ENCODE measurements around the gene ARL14EPL. TPM values are rescaled to one million over a fixed set of nuclear protein-coding genes. Genes with fewer than 3 reads are reported as not detected.
"Not testable (repeated sequence)": the region's sequence is repeated elsewhere in the genome, so short reads cannot be mapped to it uniquely, and the experiment has no call there.

The ARL14EPL gene
- total RNA-seq, 2 donors from 2014 or later = not detected

DNA sequence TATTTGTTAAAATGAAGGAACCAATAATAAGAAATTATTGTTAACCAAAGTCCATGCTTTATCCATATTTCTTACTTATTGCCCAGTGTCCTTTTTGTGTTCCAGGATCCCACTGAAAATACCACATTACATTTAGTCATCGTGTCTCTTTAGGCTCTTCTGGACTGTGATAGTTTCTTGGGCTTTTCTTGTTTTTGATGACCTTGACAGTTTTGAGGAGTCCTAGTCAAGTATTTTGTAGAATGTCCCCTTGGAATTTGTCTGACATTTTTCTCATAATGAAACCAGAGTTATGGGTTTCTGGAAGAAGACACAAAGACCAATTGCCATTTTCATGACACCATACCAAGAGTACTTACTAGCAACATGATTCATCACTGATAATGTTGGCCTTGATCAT, 38.9 kb downstream of the ARL14EPL start:
- Mint-ChIP-seq H3K27ac (no peak overlapping the region), H3K4me3 (no peak overlapping the region), H3K4me1 (peaks cover 3% of the 10 kb centered on the region), H3K36me3 (ENCODE audit: low read depth) (peaks cover 2% of the 10 kb centered on the region), H3K27me3 (peaks cover 41% of the 10 kb centered on the region)
- DNase-seq (no peak), ATAC-seq (no peak)
- no peaks in the 10 kb centered on the region for H3K9me3 ChIP-seq (ENCODE audit: control insufficient read depth, low read length, poor library complexity, severe bottlenecking)

DNA sequence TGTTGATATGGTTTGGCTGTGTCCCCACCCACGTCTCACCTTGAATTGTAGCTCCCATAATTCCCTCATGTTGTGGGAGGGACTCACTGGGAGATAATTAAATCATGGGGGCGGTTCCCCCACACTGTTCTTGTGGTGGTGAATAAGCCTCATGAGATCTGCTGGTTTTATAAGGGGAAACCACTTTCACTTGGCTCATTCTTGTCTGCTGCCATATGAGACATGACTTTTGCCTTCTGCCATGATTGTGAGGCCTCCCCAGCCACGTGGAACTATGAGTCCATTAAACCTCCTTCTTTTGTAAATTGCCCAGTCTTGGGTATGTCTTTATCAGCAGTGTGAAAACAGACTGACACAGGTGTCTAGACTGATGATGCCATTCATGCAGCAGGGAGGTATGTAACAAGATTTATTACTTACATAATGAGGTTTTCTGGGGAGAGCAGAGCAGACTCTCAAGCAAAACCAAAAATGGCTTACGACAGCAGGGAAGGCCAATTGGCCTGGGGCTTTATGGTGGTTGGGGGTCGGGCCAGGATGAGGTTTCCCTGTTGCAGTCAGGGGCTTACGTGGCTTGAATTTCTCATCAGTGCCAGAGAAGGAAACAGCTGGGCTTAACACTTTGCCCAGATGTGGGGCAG, 43.0 kb downstream of the ARL14EPL start:
- peaks cover 30% of the 10 kb centered on the region for H3K27me3 Mint-ChIP-seq
- no peak for ATAC-seq

DNA sequence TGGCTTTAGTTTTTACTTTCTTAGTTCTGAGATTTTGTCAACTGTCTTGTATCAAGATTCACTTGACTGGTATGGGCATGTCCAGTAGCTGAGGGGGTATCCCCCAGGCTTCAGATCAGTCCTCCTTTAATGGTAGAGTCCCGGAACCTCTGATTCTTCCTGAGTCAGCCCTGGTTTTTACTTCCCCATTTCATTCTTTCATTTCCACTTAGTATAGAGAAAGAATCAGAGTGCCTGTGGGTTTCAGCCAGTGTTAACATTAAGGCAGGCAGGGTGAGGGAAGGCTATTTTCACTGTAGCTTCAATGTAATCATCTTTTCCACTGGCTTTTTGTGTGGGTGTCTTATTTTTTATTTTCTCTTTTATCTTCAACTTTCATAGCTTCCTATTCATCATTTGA, 44.2 kb downstream of the ARL14EPL start:
- Mint-ChIP-seq H3K27ac (no peak overlapping the region), H3K36me3 (ENCODE audit: low read depth) (no peaks in the 10 kb centered on the region), H3K4me3 (no peak overlapping the region), H3K4me1 (peaks cover 5% of the 10 kb centered on the region), H3K27me3 (peaks cover 30% of the 10 kb centered on the region)
- H3K9me3 ChIP-seq (ENCODE audit: control insufficient read depth, low read length, poor library complexity, severe bottlenecking) = no peaks in the 10 kb centered on the region
- DNase-seq (no peak), ATAC-seq (peak; percentile 72)

More for the DNA sequence above, 43.0 kb downstream of the ARL14EPL start:
- peaks cover 3% of the 10 kb centered on the region for H3K4me1 Mint-ChIP-seq
- H3K4me3 Mint-ChIP-seq = no peak overlapping the region
- H3K27ac Mint-ChIP-seq = no peak overlapping the region
- H3K36me3 Mint-ChIP-seq (ENCODE audit: low read depth) = no peaks in the 10 kb centered on the region
- no peak for DNase-seq
- H3K9me3 ChIP-seq (ENCODE audit: control insufficient read depth, low read length, poor library complexity, severe bottlenecking) = no peaks in the 10 kb centered on the region

DNA sequence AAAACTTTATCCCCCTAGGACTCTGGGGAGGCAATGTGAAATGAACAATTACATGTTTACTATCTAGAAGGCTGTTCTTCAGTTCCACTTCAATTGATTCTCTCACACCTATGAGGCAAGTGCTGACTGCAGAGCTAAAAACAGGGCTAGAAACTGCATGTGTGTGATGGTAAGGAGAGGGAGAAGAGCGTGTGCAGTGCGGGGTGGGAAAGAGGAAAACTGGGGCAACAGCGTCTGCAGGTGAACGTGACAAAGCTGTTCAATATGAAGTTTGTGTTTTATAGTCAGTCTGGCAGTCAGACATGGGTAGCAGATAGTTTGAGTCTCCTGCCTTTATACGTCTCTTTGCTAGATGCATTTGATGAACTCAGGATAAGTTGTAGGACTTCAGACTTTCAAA, 45.9 kb downstream of the ARL14EPL start:
- no peaks in the 10 kb centered on the region for H3K9me3 ChIP-seq (ENCODE audit: control insufficient read depth, low read length, poor library complexity, severe bottlenecking)
- H3K27ac Mint-ChIP-seq = no peak overlapping the region
- ATAC-seq = no peak
- no peaks in the 10 kb centered on the region for H3K36me3 Mint-ChIP-seq (ENCODE audit: low read depth)
- no peak for DNase-seq
- peaks cover 13% of the 10 kb centered on the region for H3K4me1 Mint-ChIP-seq
- H3K27me3 Mint-ChIP-seq = peaks cover 19% of the 10 kb centered on the region
- no peak overlapping the region for H3K4me3 Mint-ChIP-seq

DNA sequence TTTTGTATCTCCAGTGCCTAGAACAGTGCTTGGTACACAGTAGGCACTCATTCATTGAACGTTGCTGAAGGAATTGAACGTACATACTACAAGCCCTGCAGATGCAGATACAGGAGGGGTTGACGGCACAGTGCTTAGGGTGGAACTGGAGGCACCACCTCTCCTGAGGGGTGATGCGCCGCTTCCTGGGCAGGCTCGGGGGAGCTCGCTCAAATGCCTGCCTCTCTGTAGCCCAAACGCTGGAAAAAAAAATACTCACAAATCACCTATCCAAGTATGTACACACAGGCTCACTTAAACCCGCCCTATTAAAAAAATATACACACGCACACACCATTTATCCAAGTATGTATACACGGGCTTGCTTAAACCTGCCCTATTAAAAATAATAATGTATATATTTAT, 52.0 kb downstream of the ARL14EPL start:
- H3K9me3 ChIP-seq (ENCODE audit: control insufficient read depth, low read length, poor library complexity, severe bottlenecking) = no peaks in the 10 kb centered on the region
- DNase-seq (no peak), ATAC-seq (peak; percentile 3)
- peaks cover 35% of the 10 kb centered on the region for H3K4me1 Mint-ChIP-seq
- peaks cover 3% of the 10 kb centered on the region for H3K36me3 Mint-ChIP-seq (ENCODE audit: low read depth)
- H3K27ac Mint-ChIP-seq = peak overlapping the region; percentile 94
- H3K27me3 Mint-ChIP-seq = no peaks in the 10 kb centered on the region
- H3K4me3 Mint-ChIP-seq = peak overlapping the region; percentile 91

DNA sequence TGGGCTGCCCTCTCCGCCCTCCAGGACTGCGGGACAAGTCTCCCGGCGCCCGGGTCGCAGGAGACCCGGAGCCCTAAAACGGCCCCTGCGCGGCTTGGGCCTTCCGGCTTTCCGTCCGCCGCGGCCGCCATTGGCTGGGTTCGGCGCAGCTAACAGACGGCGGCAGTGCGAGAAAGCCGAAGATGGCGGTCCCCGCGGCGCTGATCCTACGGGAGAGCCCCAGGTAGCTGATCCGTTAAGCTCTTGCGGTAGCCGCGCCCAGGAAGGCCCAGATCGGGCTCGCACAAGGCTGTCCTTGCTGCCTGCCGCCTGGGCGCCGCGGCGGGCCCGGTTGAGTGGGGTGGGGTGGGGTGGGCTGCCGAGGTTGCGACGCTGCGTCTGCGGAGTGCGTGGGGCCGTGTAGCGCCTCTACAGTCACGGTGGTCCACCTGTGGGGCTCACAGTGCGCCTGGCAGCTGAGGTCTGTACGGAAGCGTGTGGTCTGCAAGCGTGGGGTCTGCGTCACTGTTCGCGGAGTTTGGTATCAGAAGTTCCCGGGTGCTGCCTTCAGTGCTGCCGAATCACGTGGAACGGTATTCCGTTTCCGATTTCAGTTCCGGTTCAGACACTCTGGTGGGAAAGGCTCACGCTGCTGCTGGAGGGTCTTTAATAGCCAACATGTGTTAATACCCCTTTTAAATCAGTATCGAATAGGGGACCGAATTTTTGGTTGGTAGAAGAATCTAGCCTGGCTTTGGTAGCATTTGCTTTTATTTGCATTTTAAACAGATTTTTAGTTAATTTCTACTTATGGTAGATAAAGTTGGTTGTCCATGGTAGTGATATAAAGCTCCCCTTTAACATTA, 52.8 kb downstream of the ARL14EPL start, which contains the start of gene COMMD10:
Gene COMMD10, plus strand, starts transcription at position 155 of the 845 bp plus-strand sequence.
- Mint-ChIP-seq H3K4me1 (peaks cover 38% of the 10 kb centered on the region), H3K36me3 (ENCODE audit: low read depth) (peaks cover 3% of the 10 kb centered on the region), H3K27ac (peak within 1 kb of the TSS; percentile 94), H3K27me3 (no peaks in the 10 kb centered on the region), H3K4me3 (peak within 1 kb of the TSS; percentile 91)
- DNase-seq (peak; percentile 63 to 68 (median 68)), ATAC-seq (peak; percentile 93)
- H3K9me3 ChIP-seq (ENCODE audit: control insufficient read depth, low read length, poor library complexity, severe bottlenecking) = no peaks in the 10 kb centered on the region

DNA sequence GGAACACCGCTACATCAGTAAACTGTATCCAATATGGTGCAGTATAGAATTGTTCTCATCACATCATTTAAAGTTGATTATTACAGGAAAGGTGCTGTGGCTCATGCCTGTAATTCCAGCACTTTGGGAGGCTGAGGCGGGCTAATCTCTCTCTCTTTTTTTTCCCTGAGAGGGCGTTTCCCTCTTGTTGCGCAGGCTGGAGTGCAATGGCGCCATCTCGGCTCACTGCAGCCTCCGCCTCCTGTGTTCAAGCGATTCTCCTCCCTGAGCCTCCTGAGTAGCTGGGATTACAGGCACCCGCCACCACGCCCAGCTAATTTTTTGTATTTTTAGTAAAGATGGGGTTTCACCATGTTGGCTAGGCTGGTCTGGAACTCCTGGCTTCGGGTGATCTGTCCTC, 54.0 kb downstream of the ARL14EPL start:
- H3K4me3 Mint-ChIP-seq = not testable (repeated sequence)
- H3K4me1 Mint-ChIP-seq = peaks cover 37% of the 10 kb centered on the region

DNA sequence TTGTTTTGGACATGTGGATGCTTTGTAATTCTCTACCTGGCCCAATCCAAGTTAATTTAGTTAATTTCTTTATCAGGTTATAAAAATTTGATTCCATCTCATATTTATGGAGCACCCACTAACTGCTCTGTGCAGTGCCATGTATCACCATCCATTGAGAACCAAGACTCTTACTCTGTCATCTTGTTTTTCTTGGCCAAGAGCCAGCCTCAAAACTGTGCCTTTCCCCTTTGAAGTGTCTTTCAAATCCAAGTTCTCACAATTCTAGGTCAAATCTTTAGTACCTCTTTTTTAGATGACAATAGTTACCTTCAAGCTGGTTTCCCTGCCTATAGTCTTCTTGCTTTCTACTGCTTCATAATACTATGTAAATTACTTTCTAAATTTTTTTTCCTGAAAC, 55.8 kb downstream of the ARL14EPL start:
- Mint-ChIP-seq H3K27me3 (no peaks in the 10 kb centered on the region), H3K4me3 (no peak overlapping the region), H3K4me1 (peaks cover 28% of the 10 kb centered on the region), H3K27ac (no peak overlapping the region), H3K36me3 (ENCODE audit: low read depth) (peaks cover 4% of the 10 kb centered on the region)
- ATAC-seq = no peak
- H3K9me3 ChIP-seq (ENCODE audit: control insufficient read depth, low read length, poor library complexity, severe bottlenecking) = no peaks in the 10 kb centered on the region
- no peak for DNase-seq

More for the DNA sequence above, 54.0 kb downstream of the ARL14EPL start:
- not testable (repeated sequence) for DNase-seq; H3K27me3 Mint-ChIP-seq; H3K36me3 Mint-ChIP-seq (ENCODE audit: low read depth); H3K9me3 ChIP-seq (ENCODE audit: control insufficient read depth, low read length, poor library complexity, severe bottlenecking); ATAC-seq
- peak overlapping the region; percentile 94 for H3K27ac Mint-ChIP-seq

DNA sequence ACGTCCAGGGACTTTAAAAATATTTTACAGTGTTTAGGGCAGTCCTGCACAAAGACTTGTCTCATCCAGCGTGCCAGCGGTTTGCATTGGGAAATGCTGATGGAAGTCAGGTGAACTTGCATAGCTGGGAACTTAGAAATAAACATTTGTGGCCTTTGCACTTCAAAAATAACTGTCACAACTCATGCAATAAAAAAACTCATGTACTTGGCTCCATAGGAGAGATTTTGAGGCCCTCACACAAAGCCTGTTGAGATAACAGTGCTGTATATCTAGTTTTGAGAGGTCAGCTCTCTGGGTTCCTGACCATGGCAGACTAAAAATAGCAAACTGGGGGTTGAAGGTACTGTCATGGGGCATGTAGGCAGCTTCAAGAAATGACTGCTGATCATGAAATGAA, 58.0 kb downstream of the ARL14EPL start:
- H3K36me3 Mint-ChIP-seq (ENCODE audit: low read depth) = peaks cover 17% of the 10 kb centered on the region
- H3K9me3 ChIP-seq (ENCODE audit: control insufficient read depth, low read length, poor library complexity, severe bottlenecking) = no peaks in the 10 kb centered on the region
- no peak overlapping the region for H3K27ac Mint-ChIP-seq
- H3K27me3 Mint-ChIP-seq = no peaks in the 10 kb centered on the region
- DNase-seq = no peak
- H3K4me3 Mint-ChIP-seq = no peak overlapping the region
- ATAC-seq = no peak
- peaks cover 22% of the 10 kb centered on the region for H3K4me1 Mint-ChIP-seq

DNA sequence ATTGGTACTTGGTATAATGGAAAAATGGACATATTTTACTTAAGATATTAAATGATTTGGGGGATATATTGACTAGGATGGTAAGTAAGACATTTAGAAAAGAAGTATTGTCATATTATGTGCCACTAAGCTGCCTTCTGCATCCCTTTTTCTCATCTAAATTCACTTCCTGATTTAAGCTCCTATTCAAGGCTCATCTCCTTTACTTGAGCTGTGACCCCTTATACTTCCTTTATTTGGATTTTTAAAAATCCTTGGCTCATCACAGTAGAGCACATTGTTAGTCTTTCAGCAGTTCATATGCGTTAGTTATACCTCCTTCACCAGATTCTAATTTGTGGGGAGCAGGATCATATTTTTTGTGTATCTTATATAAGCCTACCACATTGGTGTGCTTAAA, 59.1 kb downstream of the ARL14EPL start:
- no peak for DNase-seq

DNA sequence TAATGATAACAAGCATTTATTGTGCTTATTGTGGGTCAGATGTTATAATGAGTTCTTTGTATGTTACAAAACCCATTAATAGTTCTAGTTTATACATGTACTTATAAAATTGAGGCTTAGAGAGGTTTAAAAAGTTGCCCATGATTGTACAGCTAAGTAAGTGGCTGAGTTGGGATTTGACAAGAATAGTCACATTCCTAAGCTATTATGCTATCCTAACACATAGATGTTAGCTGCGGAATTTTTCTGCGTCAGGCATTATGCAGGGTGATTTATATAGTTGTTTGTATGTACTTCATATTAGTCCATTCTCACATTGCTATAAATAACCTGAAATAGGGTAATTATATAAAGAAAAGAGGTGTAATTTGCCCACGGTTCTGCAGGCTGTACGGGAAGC, 65.0 kb downstream of the ARL14EPL start:
- H3K9me3 ChIP-seq (ENCODE audit: control insufficient read depth, low read length, poor library complexity, severe bottlenecking) = no peaks in the 10 kb centered on the region
- Mint-ChIP-seq H3K27me3 (no peaks in the 10 kb centered on the region), H3K27ac (no peak overlapping the region), H3K36me3 (ENCODE audit: low read depth) (peaks cover 23% of the 10 kb centered on the region), H3K4me1 (peaks cover 15% of the 10 kb centered on the region), H3K4me3 (no peak overlapping the region)
- DNase-seq (no peak), ATAC-seq (no peak)

More for the DNA sequence above, 59.1 kb downstream of the ARL14EPL start:
- no peaks in the 10 kb centered on the region for H3K9me3 ChIP-seq (ENCODE audit: control insufficient read depth, low read length, poor library complexity, severe bottlenecking)
- ATAC-seq = no peak
- Mint-ChIP-seq H3K4me3 (no peak overlapping the region), H3K4me1 (peaks cover 15% of the 10 kb centered on the region), H3K27me3 (no peaks in the 10 kb centered on the region), H3K36me3 (ENCODE audit: low read depth) (peaks cover 17% of the 10 kb centered on the region), H3K27ac (no peak overlapping the region)

DNA sequence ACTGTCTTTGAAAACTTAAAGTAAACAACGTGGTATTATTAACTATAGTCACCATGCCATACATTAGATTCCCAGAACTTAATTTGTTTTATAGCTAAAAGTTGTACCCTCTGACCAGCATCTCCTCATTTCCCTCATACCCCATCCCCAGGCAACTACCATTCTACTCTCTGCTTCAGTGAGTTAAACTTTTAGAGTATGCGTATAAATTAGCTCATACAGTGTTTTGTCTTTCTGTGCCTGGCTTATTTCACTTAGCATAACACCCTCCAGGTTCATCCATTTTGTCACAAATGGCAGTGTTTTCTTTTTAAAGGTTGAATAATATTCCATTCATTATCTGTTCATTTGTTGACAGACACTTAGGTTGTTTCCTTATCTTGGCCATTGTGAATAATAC, 66.7 kb downstream of the ARL14EPL start:
- H3K27me3 Mint-ChIP-seq = no peaks in the 10 kb centered on the region
- no peak overlapping the region for H3K4me3 Mint-ChIP-seq
- peaks cover 18% of the 10 kb centered on the region for H3K36me3 Mint-ChIP-seq (ENCODE audit: low read depth)
- no peaks in the 10 kb centered on the region for H3K9me3 ChIP-seq (ENCODE audit: control insufficient read depth, low read length, poor library complexity, severe bottlenecking)
- DNase-seq = no peak
- ATAC-seq = no peak
- peak overlapping the region; percentile 37 for H3K27ac Mint-ChIP-seq
- H3K4me1 Mint-ChIP-seq = peaks cover 15% of the 10 kb centered on the region

DNA sequence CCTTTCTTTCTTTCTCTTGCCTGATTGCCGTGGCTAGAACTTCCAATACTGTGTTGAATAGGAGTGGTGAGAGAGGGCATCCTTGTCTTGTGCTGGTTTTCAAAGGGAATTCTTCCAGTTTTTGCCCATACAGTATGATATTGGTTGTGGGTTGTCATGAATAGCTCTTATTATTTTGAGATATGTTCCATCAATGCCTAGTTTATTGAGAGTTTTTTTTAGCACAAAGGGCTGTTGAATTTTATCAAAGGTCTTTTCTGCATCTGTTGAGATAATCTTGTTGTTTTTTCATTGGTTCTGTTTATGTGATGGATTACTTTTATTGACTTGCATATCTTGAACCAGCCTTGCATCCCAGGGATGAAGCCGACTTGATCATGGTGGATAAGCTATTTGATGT, 72.7 kb downstream of the ARL14EPL start:
- not testable (repeated sequence) for H3K4me3 Mint-ChIP-seq; H3K9me3 ChIP-seq (ENCODE audit: control insufficient read depth, low read length, poor library complexity, severe bottlenecking); ATAC-seq; DNase-seq; H3K36me3 Mint-ChIP-seq (ENCODE audit: low read depth); H3K4me1 Mint-ChIP-seq; H3K27me3 Mint-ChIP-seq
- H3K27ac Mint-ChIP-seq = peak overlapping the region; percentile 2
